Progenitor cell of endocrine pancreas (in vitro differentiated cells): ENCODE measurements around the gene RTEL1. TPM values are rescaled to one million over a fixed set of nuclear protein-coding genes. Genes with fewer than 3 reads are reported as not detected.
"Not testable (repeated sequence)": the region's sequence is repeated elsewhere in the genome, so short reads cannot be mapped to it uniquely, and the experiment has no call there.

Source experiments
- DNase-seq: peaks from one replicate; pipeline ENCODE4 v3.0.0; 2021; ENCODE audit warnings: low spot score; ENCODE audit not compliant: unreplicated experiment
- H3K27ac Mint-ChIP-seq: 2 replicates; pipeline ENCODE4 v1.8.0; 2021; ENCODE audit warnings: mild to moderate bottlenecking, moderate library complexity, mixed read lengths
- H3K27me3 Mint-ChIP-seq: 2 replicates; pipeline ENCODE4 v1.8.0; 2021; ENCODE audit warnings: mixed read lengths
- H3K36me3 Mint-ChIP-seq: 2 replicates; pipeline ENCODE4 v1.8.0; 2022; ENCODE audit warnings: mixed read lengths; ENCODE audit not compliant: insufficient read depth
- H3K4me1 Mint-ChIP-seq: 2 replicates; pipeline ENCODE4 v1.8.0; 2021; ENCODE audit warnings: low read depth, mixed read lengths
- H3K4me3 Mint-ChIP-seq: 2 replicates; pipeline ENCODE4 v1.8.0; 2021; ENCODE audit warnings: low read depth, mild to moderate bottlenecking, moderate library complexity, mixed read lengths
- H3K9me3 Mint-ChIP-seq: 2 replicates; pipeline ENCODE4 v1.8.0; 2021; ENCODE audit warnings: low read depth, mixed read lengths
- total RNA-seq: library from RNA; stranded (reverse); gene quantifications from 2 replicates; pipeline ENCODE4 v1.2.1, GENCODE V29; 2021
- TF ChIP-seq, protein P1 (sequence below): fragments of 200-600 bp; sonication (generic); IDR thresholded peaks from one replicate; pipeline ENCODE4 v1.5.0; 2021; ENCODE audit warnings: antibody characterized with exemption, mild to moderate bottlenecking; ENCODE audit not compliant: unreplicated experiment

The RTEL1 gene
- total RNA-seq, 1 donor from 2014 or later, result 35.5 TPM

DNA sequence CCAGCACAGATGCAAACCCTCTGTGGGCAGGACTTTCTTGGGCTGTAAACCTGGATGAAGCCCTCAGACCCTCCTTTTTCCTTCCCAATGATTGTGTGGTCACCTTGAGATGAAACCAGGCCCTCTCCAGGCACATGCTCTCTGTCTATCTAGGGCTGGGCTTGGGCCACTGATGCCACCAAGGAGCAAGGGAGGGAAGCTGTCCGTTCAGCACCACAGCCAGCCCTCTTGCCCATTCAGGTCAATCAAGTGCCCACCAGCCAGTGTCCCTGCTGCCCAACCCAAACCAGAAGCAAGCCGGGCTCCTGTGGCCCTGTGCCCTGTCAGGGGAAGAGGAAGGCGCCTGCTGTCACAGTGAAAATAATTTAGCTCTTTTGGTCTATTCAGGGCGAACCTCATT, 12.9 kb upstream of the RTEL1 start:
- no peaks in the 10 kb centered on the region for H3K9me3 Mint-ChIP-seq
- TF ChIP-seq, protein P1, sequence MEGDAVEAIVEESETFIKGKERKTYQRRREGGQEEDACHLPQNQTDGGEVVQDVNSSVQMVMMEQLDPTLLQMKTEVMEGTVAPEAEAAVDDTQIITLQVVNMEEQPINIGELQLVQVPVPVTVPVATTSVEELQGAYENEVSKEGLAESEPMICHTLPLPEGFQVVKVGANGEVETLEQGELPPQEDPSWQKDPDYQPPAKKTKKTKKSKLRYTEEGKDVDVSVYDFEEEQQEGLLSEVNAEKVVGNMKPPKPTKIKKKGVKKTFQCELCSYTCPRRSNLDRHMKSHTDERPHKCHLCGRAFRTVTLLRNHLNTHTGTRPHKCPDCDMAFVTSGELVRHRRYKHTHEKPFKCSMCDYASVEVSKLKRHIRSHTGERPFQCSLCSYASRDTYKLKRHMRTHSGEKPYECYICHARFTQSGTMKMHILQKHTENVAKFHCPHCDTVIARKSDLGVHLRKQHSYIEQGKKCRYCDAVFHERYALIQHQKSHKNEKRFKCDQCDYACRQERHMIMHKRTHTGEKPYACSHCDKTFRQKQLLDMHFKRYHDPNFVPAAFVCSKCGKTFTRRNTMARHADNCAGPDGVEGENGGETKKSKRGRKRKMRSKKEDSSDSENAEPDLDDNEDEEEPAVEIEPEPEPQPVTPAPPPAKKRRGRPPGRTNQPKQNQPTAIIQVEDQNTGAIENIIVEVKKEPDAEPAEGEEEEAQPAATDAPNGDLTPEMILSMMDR, result no peak
- DNase-seq, result no peak
- peaks cover 10% of the 10 kb centered on the region for H3K27me3 Mint-ChIP-seq
- H3K4me3 Mint-ChIP-seq, result no peak overlapping the region
- no peaks in the 10 kb centered on the region for H3K36me3 Mint-ChIP-seq
- no peak overlapping the region for H3K27ac Mint-ChIP-seq
- peaks cover 2% of the 10 kb centered on the region for H3K4me1 Mint-ChIP-seq

DNA sequence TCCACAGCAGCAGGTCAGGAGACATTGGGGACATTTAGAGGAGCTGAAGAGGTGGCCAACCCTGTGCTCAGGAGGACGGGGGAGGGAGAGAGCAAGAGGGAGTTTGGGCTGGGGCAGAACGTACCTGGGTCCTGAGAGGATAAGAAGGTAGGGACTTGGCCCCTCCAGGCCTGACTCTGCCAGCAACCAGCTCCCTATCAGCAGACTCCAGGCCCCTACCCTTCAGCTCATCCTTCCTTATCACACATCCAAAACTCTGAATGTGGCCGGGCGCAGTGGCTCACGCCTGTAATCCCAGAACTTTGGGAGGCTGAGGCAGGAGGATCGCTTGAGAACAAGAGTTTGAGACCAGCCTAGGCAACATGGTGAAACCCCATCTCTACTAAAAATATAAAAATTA, 9.9 kb upstream of the RTEL1 start:
- Mint-ChIP-seq H3K36me3 (no peaks in the 10 kb centered on the region), H3K27me3 (peaks cover 16% of the 10 kb centered on the region), H3K9me3 (no peaks in the 10 kb centered on the region), H3K4me3 (no peak overlapping the region), H3K27ac (no peak overlapping the region), H3K4me1 (peaks cover 3% of the 10 kb centered on the region)
- no peak for DNase-seq
- TF ChIP-seq, protein P1, result no peak

DNA sequence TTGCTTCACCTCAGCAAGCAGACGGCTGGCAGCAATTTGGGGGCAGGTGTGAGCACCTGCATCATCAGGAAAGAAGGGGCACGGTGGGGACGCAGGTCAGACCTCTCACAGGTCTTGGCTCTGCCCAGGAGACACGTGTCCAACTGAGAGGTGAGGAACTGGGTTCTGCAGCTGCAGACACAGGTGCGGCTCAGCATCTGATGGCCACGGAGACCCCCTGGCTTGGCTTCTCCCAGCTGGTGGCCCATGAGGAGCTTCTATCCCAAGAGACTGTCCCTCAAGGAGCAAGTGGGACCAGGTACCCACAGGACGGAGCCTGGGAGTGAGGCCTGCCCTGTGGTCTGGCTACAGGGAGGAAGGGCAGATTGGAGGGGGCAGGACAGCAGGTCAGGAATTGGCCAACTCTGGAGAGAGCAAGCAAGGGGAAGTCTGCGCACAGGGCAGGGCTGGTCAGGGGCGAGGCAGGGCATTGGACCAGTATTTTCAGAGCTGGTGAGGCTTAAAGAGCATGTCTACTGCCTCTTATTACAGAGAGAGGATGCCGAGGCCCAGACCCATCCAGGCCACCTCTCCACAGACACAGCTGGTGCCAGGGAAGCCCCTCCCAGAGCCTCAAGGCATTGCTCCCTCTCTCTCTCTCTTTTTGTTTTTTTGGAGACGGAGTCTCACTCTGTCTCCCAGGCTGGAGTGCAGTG, 9.1 kb upstream of the RTEL1 start:
- H3K27me3 Mint-ChIP-seq, result peaks cover 16% of the 10 kb centered on the region
- no peak for DNase-seq
- TF ChIP-seq, protein P1, result no peak
- no peaks in the 10 kb centered on the region for H3K9me3 Mint-ChIP-seq
- H3K27ac Mint-ChIP-seq, result no peak overlapping the region
- no peaks in the 10 kb centered on the region for H3K36me3 Mint-ChIP-seq
- peaks cover 4% of the 10 kb centered on the region for H3K4me1 Mint-ChIP-seq
- no peak overlapping the region for H3K4me3 Mint-ChIP-seq

DNA sequence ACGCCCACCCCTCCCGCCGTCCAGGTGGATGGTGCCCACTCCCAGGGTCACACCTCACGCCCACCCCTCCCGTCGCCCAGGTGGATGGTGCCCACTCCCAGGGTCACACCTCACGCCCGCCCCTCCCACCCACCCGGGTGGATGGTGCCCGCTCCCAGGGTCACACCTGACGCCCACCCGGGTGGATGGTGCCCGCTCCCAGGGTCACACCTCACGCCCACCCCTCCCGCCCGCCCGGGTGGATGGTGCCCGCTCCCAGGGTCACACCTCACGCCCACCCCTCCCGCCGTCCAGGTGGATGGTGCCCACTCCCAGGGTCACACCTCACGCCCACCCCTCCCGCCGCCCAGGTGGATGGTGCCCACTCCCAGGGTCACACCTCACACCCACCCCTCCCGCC, 7.6 kb upstream of the RTEL1 start:
- not testable (repeated sequence) for H3K4me1 Mint-ChIP-seq, H3K36me3 Mint-ChIP-seq, H3K27ac Mint-ChIP-seq, H3K9me3 Mint-ChIP-seq, DNase-seq, H3K4me3 Mint-ChIP-seq
- peaks cover 17% of the 10 kb centered on the region for H3K27me3 Mint-ChIP-seq

DNA sequence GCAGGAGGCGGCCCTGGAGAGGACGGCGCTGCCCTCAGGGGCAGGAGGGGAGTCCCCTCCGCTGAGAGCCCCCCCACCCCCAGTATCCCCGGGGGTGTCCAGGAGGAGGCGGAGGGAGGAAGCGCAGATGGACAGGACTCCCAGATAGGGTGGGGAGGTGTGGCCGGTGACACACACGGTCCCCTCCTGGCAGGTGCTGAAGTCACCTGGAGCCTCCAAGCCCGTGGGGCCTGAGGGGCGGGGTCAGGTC, 6.2 kb upstream of the RTEL1 start:
- peak overlapping the region; percentile 66 for H3K4me3 Mint-ChIP-seq
- H3K9me3 Mint-ChIP-seq, result no peaks in the 10 kb centered on the region
- peaks cover 5% of the 10 kb centered on the region for H3K4me1 Mint-ChIP-seq
- no peak for DNase-seq
- TF ChIP-seq, protein P1, result no peak
- H3K27ac Mint-ChIP-seq, result no peak overlapping the region
- H3K27me3 Mint-ChIP-seq, result peaks cover 14% of the 10 kb centered on the region
- H3K36me3 Mint-ChIP-seq, result no peaks in the 10 kb centered on the region

DNA sequence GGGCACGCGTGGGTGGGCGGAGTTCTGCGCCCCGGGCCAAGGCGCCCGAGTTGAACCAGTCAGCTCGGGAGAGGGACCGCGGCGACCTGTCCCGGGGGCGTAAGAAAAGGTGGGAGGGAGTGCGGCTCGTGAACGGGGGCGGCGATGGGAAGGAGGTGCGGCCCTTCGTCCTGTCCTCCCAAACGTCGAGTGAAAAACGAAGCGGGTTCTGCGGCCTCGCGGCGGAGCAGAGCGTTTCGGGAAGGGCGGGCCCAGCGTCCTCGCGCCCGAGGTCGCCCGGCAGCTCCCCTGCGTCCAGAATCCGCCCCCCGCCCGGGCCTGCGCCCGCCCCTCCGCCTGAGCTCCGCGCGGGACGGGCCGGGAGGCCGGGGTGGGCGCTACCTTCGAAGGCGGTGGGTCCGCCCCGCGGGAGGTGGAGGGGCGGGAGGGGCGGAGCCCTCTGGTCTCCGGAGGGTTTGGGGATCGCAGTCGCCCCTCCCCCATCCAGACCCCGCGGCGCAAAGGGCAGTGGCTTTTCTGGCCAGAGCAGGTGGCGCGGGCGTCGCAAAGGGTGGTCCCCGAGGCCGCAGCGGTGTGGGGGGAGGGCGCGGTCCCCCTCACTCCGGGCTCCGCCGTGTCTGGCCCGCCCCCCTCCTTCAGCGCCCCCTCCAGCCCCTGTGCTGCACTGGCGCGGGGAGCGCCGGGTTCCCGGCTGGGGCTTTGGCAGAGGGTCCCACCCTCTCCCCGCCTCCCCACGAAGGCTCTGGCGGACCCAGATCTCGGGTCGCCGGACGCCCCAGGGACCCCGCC, 5.7 kb upstream of the RTEL1 start:
- Mint-ChIP-seq H3K4me1 (peaks cover 5% of the 10 kb centered on the region), H3K4me3 (peak overlapping the region; percentile 55), H3K9me3 (no peaks in the 10 kb centered on the region), H3K36me3 (no peaks in the 10 kb centered on the region), H3K27me3 (peaks cover 14% of the 10 kb centered on the region), H3K27ac (no peak overlapping the region)
- TF ChIP-seq, protein P1, result peak; percentile 9
- DNase-seq, result no peak
